CD4-positive, CD25-positive, alpha-beta regulatory T cell (primary cell): Measurements from ENCODE around the gene PLA2G1B. TPM values are rescaled to one million over a fixed set of nuclear protein-coding genes. Genes with fewer than 3 reads are reported as not detected.

Source experiments
- polyA plus RNA-seq, 4 donors: library from polyadenylated mRNA; unstranded; fragments of 300-500 nt; fragmentation: Illumina TruSeq; gene quantifications; one replicate each; pipeline ENCODE4 v1.2.3, GENCODE V29; 2021
- total RNA-seq: library from RNA; stranded (reverse); gene quantifications from one replicate; pipeline ENCODE4 v1.2.3, GENCODE V29; 2022

The PLA2G1B gene
- total and polyA plus RNA-seq, 5 donors from 2014 or later, result 0.44 TPM; not detected in 4

Other genes with a start within 250 kb of the PLA2G1B start
- gene RAB35, start 211.0 kb downstream of the PLA2G1B start, total RNA-seq, result 85.5 TPM
- gene RAB35, start 211.0 kb downstream of the PLA2G1B start, polyA plus RNA-seq, result 10 to 100 TPM; 25.2 to 37.0 (median 27.1) TPM
- 115 TPM for gene GCN1, start 133.1 kb downstream of the PLA2G1B start, total RNA-seq
- 10 to 100 TPM; 17.0 to 27.5 (median 20.9) TPM for gene GCN1, start 133.1 kb downstream of the PLA2G1B start, polyA plus RNA-seq
- gene RPLP0, start 126.7 kb downstream of the PLA2G1B start, total RNA-seq, result 1,127 TPM
- 1,000 to 10,000 TPM in 3 of 4 donors, 100 to 1,000 TPM in 1; 998 to 1,871 (median 1,438) TPM for gene RPLP0, start 126.7 kb downstream of the PLA2G1B start, polyA plus RNA-seq
- gene PXN, start 62.0 kb downstream of the PLA2G1B start, total RNA-seq, result 205 TPM
- gene PXN, start 62.0 kb downstream of the PLA2G1B start, polyA plus RNA-seq, result 10 to 100 TPM; 64.3 to 89.5 (median 73.5) TPM
- gene RNU4-2, start 35.9 kb downstream of the PLA2G1B start, total RNA-seq, result 12,754 TPM
- 100 to 1,000 TPM in 1 of 4 donors, 10 to 100 TPM in 1, not detected in 2; 49.3 to 132 TPM for gene RNU4-2, start 35.9 kb downstream of the PLA2G1B start, polyA plus RNA-seq
- gene RNU4-1, start 34.5 kb downstream of the PLA2G1B start, total RNA-seq, result 1,793 TPM
- not detected for gene RNU4-1, start 34.5 kb downstream of the PLA2G1B start, polyA plus RNA-seq
- 0.79 TPM for gene SIRT4, start 25.5 kb downstream of the PLA2G1B start, total RNA-seq
- 1 to 10 TPM in 3 of 4 donors, not detected in 1; 1.1 to 2.8 (median 1.2) TPM for gene SIRT4, start 25.5 kb downstream of the PLA2G1B start, polyA plus RNA-seq
- not detected for gene MSI1, start 41.4 kb upstream of the PLA2G1B start, total RNA-seq
- gene MSI1, start 41.4 kb upstream of the PLA2G1B start, polyA plus RNA-seq, result not detected
- gene COX6A1, start 110.3 kb upstream of the PLA2G1B start, total RNA-seq, result 169 TPM
- gene COX6A1, start 110.3 kb upstream of the PLA2G1B start, polyA plus RNA-seq, result 1,000 to 10,000 TPM in 2 of 4 donors, 100 to 1,000 TPM in 2; 939 to 1,218 (median 1,022) TPM
- gene TRIAP1, start 118.6 kb upstream of the PLA2G1B start, total RNA-seq, result 19.2 TPM
- 10 to 100 TPM; 43.6 to 61.1 (median 47.6) TPM for gene TRIAP1, start 118.6 kb upstream of the PLA2G1B start, polyA plus RNA-seq
- gene GATC, start 118.7 kb upstream of the PLA2G1B start, total RNA-seq, result 30.2 TPM
- 10 to 100 TPM; 13.7 to 19.9 (median 16.9) TPM for gene GATC, start 118.7 kb upstream of the PLA2G1B start, polyA plus RNA-seq
- 138 TPM for gene SRSF9, start 142.0 kb upstream of the PLA2G1B start, total RNA-seq
- 100 to 1,000 TPM; 167 to 193 (median 191) TPM for gene SRSF9, start 142.0 kb upstream of the PLA2G1B start, polyA plus RNA-seq
- gene DYNLL1, start 168.3 kb upstream of the PLA2G1B start, total RNA-seq, result 99.0 TPM
- 100 to 1,000 TPM; 480 to 692 (median 547) TPM for gene DYNLL1, start 168.3 kb upstream of the PLA2G1B start, polyA plus RNA-seq
- gene COQ5, start 201.4 kb upstream of the PLA2G1B start, total RNA-seq, result 11.5 TPM
- gene COQ5, start 201.4 kb upstream of the PLA2G1B start, polyA plus RNA-seq, result 10 to 100 TPM; 40.4 to 67.4 (median 45.9) TPM
- 434 TPM for gene RNF10, start 206.6 kb upstream of the PLA2G1B start, total RNA-seq
- 100 to 1,000 TPM; 106 to 150 (median 114) TPM for gene RNF10, start 206.6 kb upstream of the PLA2G1B start, polyA plus RNA-seq